B cell (primary cell): ENCODE measurements around the gene PRKCA. TPM values are rescaled to one million over a fixed set of nuclear protein-coding genes. Genes with fewer than 3 reads are reported as not detected.

Experiments used
- ATAC-seq: fragments of 200-7000 bp; cut with Tn5 transposase; one replicate; pipeline ENCODE4 v1.10.0; 2021; ENCODE audit warnings: low read depth, mild to moderate bottlenecking, moderate number of reproducible peaks, moderate library complexity
- CTCF ChIA-PET: fragments of 350-600 bp; sonication (Branson Sonifier 250); formaldehyde crosslinking; loops from one replicate; lab custom pipeline; 2021; ENCODE audit warnings: antibody characterized with exemption, inconsistent platforms; lab: Charles Lee
- POLR2A ChIA-PET: fragments of 350-600 bp; sonication (Branson Sonifier 250); formaldehyde crosslinking; loops from one replicate; lab custom pipeline; 2021; ENCODE audit warnings: antibody characterized with exemption; lab: Charles Lee
- DNase-seq: peaks from one replicate; pipeline ENCODE4 v3.0.0; 2013
- H2AFZ ChIP-seq: 2 replicates; pipeline ENCODE4 v1.6.1; 2012; ENCODE audit warnings: mild to moderate bottlenecking, low read depth, low read length; ENCODE audit not compliant: insufficient read depth, poor library complexity, severe bottlenecking
- H3K27ac ChIP-seq, 2 donors: 1 replicate in 1 of 2; 2 replicates in 1 of 2; pipeline ENCODE4 v1.5.1; 2012 to 2013; ENCODE audit warnings: low read length in 2 of 2, mild to moderate bottlenecking in 2 of 2, moderate library complexity in 1 of 2
- H3K27me3 ChIP-seq, 4 experiments: fragments of 200-600 bp in 1 of 4; sonication (generic) in 1 of 4; replicated peaks in 1 of 4; 1 replicate in 2 of 4; 2 replicates in 2 of 4; pipeline versions ENCODE4 v1.6.1 to v1.7.0; 2013 to 2016; ENCODE audit warnings: low read length in 3 of 4, mild to moderate bottlenecking in 2 of 4, mixed read lengths in 1 of 4, moderate library complexity in 1 of 4; ENCODE audit not compliant: insufficient read depth in 4 of 4, control insufficient read depth in 3 of 4; ENCODE audit errors: control extremely low read depth in 1 of 4
- H3K36me3 ChIP-seq, 2 experiments: replicated peaks in 1 of 2; 1 replicate in 1 of 2; 2 replicates in 1 of 2; pipeline versions ENCODE4 v1.6.1 to v1.7.1; 2013; ENCODE audit warnings: low read length in 1 of 2; ENCODE audit not compliant: insufficient read depth in 2 of 2, control insufficient read depth in 1 of 2; ENCODE audit errors: control extremely low read depth in 1 of 2, extremely low read depth in 1 of 2
- H3K4me1 ChIP-seq, 2 donors: fragments of 200-600 bp in 1 of 2; sonication (generic) in 1 of 2; 1 replicate in 1 of 2; 2 replicates in 1 of 2; pipeline versions ENCODE4 v1.5.1 to v1.6.1; 2013 to 2017; ENCODE audit warnings: low read length in 2 of 2; ENCODE audit not compliant: control insufficient read depth in 2 of 2, insufficient read depth in 2 of 2
- H3K4me2 ChIP-seq: replicated peaks from 2 replicates; pipeline ENCODE3; 2012; ENCODE audit warnings: mild to moderate bottlenecking, low read depth, low read length; ENCODE audit not compliant: poor library complexity, severe bottlenecking
- H3K4me3 ChIP-seq, 5 experiments: fragments of 200-600 bp in 1 of 5; sonication (generic) in 1 of 5; 1 replicate in 3 of 5; 2 replicates in 2 of 5; pipeline versions ENCODE4 v1.5.1 to v1.7.0; 2011 to 2016; ENCODE audit warnings: low read length in 4 of 5, mild to moderate bottlenecking in 4 of 5, low read depth in 2 of 5, control low read depth in 1 of 5, moderate library complexity in 1 of 5; ENCODE audit not compliant: insufficient read depth in 1 of 5; ENCODE audit errors: control extremely low read depth in 1 of 5, extremely low read depth in 1 of 5
- H3K79me2 ChIP-seq: fragments of 200-600 bp; sonication (generic); one replicate; pipeline ENCODE4 v1.6.0; 2016; ENCODE audit warnings: low read length; ENCODE audit not compliant: control insufficient read depth, insufficient read depth
- H3K9ac ChIP-seq: fragments of 200-600 bp; sonication (generic); 2 replicates; pipeline ENCODE4 v1.6.1; 2017; ENCODE audit warnings: mild to moderate bottlenecking, low read length, moderate library complexity
- H3K9me3 ChIP-seq, 3 donors: one replicate each; pipeline versions ENCODE4 v1.6.1 to v1.7.1; 2013; ENCODE audit warnings: low read length in 2 of 3; ENCODE audit not compliant: control insufficient read depth in 2 of 3, insufficient read depth in 1 of 3; ENCODE audit errors: control extremely low read depth in 1 of 3
- H4K20me1 ChIP-seq: 2 replicates; pipeline ENCODE4 v1.6.0; 2012; ENCODE audit warnings: mild to moderate bottlenecking, low read length; ENCODE audit not compliant: insufficient read depth, control insufficient read depth, poor library complexity, severe bottlenecking
- H3K27ac Mint-ChIP-seq: one replicate; pipeline ENCODE4 v1.8.0; 2021; ENCODE audit warnings: mixed read lengths
- H3K27me3 Mint-ChIP-seq: one replicate; pipeline ENCODE4 v1.8.0; 2021; ENCODE audit warnings: mixed read lengths
- H3K4me1 Mint-ChIP-seq: one replicate; pipeline ENCODE4 v1.8.0; 2021; ENCODE audit warnings: mixed read lengths
- H3K4me3 Mint-ChIP-seq: one replicate; pipeline ENCODE4 v1.8.0; 2021; ENCODE audit warnings: mixed read lengths
- H3K9me3 Mint-ChIP-seq: one replicate; pipeline ENCODE4 v1.8.0; 2022; ENCODE audit warnings: mixed read lengths; ENCODE audit not compliant: insufficient read depth
- EZH2 ChIP-seq: IDR thresholded peaks from 2 replicates; pipeline ENCODE4 v1.6.1; 2012; ENCODE audit warnings: borderline replicate concordance, low read depth, mild to moderate bottlenecking, moderate library complexity, low read length; ENCODE audit not compliant: insufficient read depth, poor library complexity, severe bottlenecking
- WGBS: methylation state at CpG from one replicate; pipeline ENCODE4 v1.1.5; 2013; ENCODE audit warnings: missing lambda C conversion rate; ENCODE audit not compliant: insufficient coverage; 5-methylcytosine and 5-hydroxymethylcytosine counted together
- intact Hi-C: fragments of 100-400 bp; cut with micrococcal nuclease; formaldehyde crosslinking; loops from one replicate; pipeline ENCODE4 v1.10.0; 2022
- polyA plus RNA-seq: library from polyadenylated mRNA; depleted of rRNA; stranded (reverse); fragments of >200 nt; gene quantifications from 2 replicates; pipeline ENCODE4 v1.2.3, GENCODE V29; 2012
- total RNA-seq, 2 donors: library from RNA; stranded (reverse); fragments of 120-200 nt in 1 of 2; gene quantifications; 1 replicate in 1 of 2; 2 replicates in 1 of 2; pipeline versions ENCODE4 v1.2.3 to v1.2.4, GENCODE V29; 2013 to 2022
- TF ChIP-seq, protein P1 (sequence below): fragments of 200-600 bp; IDR thresholded peaks from one replicate; pipeline ENCODE4 v1.8.0; 2022; ENCODE audit warnings: antibody characterized with exemption, mild to moderate bottlenecking

Gene PRKCA
- total and polyA plus RNA-seq, 2 donors (not counting 1 experiment from before 2014, with no cell fraction given): 0.33 to 7.7 TPM

DNA sequence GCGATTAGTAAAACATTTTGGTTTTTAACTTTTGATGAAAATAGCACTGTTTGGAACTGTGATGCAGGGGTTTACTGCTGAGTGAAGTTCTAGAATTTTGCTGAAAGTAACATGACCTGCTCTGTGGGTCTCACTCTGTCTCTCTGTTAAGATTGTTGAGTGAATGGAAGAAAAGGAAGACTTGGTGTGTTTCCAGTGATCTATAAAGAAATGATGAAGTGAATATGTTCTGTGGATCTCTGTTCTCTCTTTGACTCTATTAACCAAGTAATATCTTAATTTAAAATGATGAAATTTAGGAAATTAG lies 148.4 kb downstream of the PRKCA start:
- no peak overlapping the region for H3K4me3 ChIP-seq
- no peaks in the 10 kb centered on the region for H3K27me3 ChIP-seq
- Mint-ChIP-seq H3K9me3 (no peaks in the 10 kb centered on the region), H3K27ac (no peak overlapping the region), H3K4me3 (no peak overlapping the region), H3K27me3 (peaks cover 7% of the 10 kb centered on the region), H3K4me1 (peaks cover 3% of the 10 kb centered on the region)
- no peak overlapping the region for H3K9ac ChIP-seq
- no peak overlapping the region for H3K4me2 ChIP-seq
- peaks cover 0 to 3% (median 0%) of the 10 kb centered on the region in 3 donors for H3K9me3 ChIP-seq
- H3K27ac ChIP-seq: no peak overlapping the region
- ChIA-PET POLR2A (no interaction called here), CTCF (no interaction called here)
- intact Hi-C loops: no loop called here
- H3K4me1 ChIP-seq: no peaks in the 10 kb centered on the region
- no peak overlapping the region for H2AFZ ChIP-seq
- no peaks in the 10 kb centered on the region for H3K36me3 ChIP-seq
- ATAC-seq (no peak), DNase-seq (no peak)
- TF ChIP-seq, protein P1, sequence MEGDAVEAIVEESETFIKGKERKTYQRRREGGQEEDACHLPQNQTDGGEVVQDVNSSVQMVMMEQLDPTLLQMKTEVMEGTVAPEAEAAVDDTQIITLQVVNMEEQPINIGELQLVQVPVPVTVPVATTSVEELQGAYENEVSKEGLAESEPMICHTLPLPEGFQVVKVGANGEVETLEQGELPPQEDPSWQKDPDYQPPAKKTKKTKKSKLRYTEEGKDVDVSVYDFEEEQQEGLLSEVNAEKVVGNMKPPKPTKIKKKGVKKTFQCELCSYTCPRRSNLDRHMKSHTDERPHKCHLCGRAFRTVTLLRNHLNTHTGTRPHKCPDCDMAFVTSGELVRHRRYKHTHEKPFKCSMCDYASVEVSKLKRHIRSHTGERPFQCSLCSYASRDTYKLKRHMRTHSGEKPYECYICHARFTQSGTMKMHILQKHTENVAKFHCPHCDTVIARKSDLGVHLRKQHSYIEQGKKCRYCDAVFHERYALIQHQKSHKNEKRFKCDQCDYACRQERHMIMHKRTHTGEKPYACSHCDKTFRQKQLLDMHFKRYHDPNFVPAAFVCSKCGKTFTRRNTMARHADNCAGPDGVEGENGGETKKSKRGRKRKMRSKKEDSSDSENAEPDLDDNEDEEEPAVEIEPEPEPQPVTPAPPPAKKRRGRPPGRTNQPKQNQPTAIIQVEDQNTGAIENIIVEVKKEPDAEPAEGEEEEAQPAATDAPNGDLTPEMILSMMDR: no peak
- no peak for TF ChIP-seq EZH2
- no peaks in the 10 kb centered on the region for H3K79me2 ChIP-seq
- no peaks in the 10 kb centered on the region for H4K20me1 ChIP-seq
- 100% methylated on average over 1 of the region's 1 CpG for WGBS

DNA sequence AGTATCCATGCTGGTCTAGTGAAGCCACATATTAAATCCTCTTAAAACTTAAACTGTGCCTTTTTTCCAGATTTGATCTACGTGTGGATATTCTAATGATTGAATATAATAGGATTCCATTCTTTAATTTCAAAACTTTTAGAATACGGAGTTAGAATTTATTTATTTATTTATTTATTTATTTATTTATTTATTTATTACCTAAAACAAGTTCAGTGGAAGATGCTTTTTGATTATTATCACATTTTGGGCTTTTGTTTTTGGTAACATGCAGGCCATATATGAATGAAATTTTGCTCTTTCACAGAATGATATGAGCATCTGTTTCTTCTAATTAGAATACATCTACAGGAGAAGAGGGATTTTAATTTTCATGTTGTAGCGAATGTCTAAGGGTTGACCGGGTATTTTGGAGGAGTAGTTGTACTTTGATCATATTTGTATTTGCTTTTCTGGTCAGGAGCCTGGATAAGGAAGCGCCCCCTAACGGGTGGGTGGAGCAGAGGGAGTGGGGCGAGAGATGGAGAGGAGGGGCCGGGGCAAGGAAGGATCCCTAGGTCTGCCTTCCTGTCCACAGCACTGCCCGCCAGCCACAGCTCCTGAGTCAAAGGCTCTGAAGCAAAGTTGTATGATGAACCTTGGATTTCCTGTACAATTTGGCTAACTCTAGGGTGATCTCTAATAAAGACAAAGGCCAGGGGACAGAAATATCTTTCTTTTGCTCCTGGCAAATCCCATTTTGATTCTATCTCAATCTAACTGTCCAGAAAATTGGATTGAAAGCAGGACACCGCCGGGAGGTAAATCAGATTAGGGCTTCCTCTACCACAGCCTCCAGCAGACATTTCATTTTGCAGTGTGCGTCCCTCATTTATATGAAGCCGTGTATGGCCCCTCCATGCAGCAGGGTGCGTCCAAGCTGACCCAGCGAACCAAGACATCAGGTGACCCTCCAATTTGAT lies 149.1 kb downstream of the PRKCA start:
- Histone ChIP-seq H2AFZ (no peak overlapping the region), H3K4me3 (no peak overlapping the region), H3K27me3 (no peaks in the 10 kb centered on the region), H3K36me3 (no peaks in the 10 kb centered on the region), H4K20me1 (no peaks in the 10 kb centered on the region), H3K4me1 (no peaks in the 10 kb centered on the region), H3K4me2 (no peak overlapping the region), H3K9ac (no peak overlapping the region), H3K27ac (no peak overlapping the region), H3K79me2 (no peaks in the 10 kb centered on the region), H3K9me3 (peaks cover 0 to 1% (median 0%) of the 10 kb centered on the region in 3 donors)
- intact Hi-C loops: no loop called here
- ATAC-seq: no peak
- ChIA-PET CTCF (no interaction called here), POLR2A (no interaction called here)
- TF ChIP-seq, protein P1: no peak
- TF ChIP-seq EZH2: no peak
- WGBS: 86% methylated on average over 13 of the region's 15 CpGs
- H3K4me3 Mint-ChIP-seq: no peak overlapping the region
- DNase-seq: no peak
- H3K27ac Mint-ChIP-seq: no peak overlapping the region
- H3K9me3 Mint-ChIP-seq: no peaks in the 10 kb centered on the region
- H3K27me3 Mint-ChIP-seq: peaks cover 7% of the 10 kb centered on the region
- H3K4me1 Mint-ChIP-seq: no peaks in the 10 kb centered on the region
